HG03103 (cell line): ENCODE results near the gene PRKAG2.
"Not testable (repeated sequence)": the region's sequence is repeated elsewhere in the genome, so short reads cannot be mapped to it uniquely, and the experiment has no call there.

ENCODE experiments used
- ATAC-seq: cut with Tn5 transposase; IDR thresholded peaks from one replicate; pipeline ENCODE4 v1.9.1; 2021; ENCODE audit warnings: low read depth; ENCODE audit not compliant: unreplicated experiment

PRKAG2 gene

DNA sequence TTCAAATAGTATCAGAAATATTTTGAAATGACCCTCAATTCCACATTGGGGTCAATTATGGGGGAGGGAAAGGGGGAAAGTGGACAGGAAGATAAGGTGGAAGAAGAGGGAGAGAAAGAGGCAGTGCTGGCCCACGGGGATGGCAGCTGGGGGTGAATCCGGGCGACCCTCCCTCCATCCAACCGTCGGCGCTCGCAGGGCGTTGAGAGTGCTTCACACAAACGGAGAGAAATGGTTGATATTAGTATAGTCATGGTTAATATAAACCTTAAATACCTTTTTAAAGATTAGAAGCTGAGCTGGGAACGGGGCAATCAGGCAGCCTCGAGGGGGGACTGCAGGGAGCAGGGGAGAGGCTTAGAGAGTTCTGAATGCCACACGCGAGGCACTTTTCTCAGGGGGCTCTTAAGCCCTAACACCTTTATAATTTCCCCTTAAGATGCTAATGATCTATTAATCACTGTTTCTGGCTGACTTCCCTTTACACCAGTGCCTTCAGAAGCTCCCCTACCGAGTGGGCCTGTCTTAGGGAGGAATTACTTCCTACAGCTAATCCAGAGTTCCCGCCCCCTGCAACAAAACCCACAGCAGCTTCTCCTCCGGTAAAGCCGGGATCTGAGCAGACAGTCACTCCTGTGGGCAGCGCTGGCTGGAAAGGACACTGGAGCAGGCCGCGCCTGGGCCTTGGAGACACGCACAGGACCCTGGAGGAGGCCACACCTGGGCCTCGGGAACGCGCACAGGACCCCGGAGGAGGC lies 39.5 kb downstream of the PRKAG2 start:
- no peak for ATAC-seq

- ATAC-seq, result no peak
These were observed 40.0 kb downstream of the PRKAG2 start for GRCh38 chr7:151836927-151837205.

DNA sequence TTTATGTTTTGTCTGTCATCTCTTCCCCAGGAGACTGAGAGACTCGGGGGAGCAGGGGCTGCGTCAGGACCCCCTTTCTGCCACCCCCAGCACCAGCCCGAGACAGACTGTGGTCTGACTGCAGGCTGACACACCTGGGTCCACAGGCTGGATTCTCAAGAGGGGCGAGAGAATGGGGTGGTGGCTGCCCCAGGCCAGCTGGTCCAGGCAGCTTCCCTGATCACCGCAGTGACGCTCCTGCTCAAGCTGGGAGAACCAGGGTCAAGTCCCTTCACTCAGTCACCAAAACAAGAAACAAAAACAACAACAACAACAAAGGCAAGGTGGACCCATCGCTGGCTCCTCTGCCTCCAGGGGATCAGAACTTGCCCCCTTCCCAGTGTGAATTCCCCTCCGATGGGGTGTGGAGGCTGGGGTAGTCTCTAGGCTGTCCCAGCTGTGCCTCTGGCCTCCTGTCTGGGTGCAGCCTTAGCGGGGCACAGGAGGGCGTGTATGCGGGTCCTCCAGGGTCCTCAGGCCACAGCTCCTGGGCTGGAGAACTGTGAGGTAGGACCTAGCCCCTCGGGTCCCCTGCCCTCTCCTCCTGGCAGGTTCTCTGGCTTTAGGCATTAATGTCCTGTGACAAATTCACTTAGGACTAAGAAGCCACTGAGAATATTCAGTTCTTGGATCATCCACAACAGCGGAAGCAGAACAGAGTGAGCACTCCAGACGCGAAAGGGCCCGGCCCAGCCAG lies 40.6 kb downstream of the PRKAG2 start:
- no peak for ATAC-seq

DNA sequence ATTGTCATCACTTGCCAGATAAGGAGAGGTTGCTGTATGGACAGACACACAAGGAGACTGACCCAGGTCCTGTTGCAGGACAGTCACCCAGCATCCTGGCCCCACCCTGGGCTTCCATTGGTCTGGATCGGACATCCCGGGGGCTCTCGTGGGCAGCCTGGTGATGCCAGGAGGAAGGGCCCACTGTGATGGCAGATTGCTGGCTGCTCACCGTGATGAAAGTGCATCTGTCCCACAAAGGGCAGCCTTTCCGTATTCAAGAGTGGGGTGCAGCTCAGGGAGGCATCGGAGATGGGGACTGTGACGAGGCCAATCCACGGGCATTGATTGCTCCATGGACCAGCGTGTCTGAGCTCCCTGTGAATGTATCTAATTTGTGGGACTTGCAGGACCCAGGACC lies 41.3 kb downstream of the PRKAG2 start:
- no peak for ATAC-seq

DNA sequence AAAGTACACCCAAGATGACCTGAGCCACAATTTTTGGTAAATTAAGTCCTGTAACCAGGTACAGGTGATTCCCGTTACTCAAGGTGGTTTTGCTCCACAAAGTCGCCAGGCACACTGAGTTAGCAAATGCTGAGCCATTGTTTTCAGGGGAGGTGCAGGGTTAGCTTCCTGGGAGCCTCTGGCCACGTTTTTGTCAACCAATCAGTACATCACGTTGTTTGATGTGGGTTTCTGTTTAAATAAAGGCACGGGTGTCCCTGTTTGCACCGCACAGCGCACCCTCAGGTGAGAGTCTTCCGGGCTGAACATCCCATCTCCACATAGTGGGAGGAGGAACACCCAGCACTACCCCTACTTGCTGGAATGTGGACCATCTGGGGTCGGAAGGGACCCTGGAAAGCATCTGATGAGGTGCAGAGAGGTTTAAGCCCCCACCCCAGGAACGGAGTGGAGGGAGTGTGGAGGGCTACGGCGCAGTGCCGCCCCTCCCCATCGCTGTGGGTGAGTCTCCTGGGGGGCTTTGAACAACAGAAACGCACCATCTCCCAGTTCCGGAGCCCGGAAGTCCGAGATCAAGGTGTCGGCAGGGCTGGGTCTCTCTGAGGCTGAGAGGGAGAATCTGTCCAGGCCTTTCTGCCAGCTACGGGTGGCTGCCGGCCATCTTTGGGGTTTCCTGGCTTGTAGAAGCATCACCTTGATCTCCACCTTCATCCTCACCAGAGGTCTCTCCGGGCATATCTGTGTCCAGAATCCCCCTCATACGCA lies 42.5 kb downstream of the PRKAG2 start:
- ATAC-seq, result no peak

- ATAC-seq, result no peak
These were observed 43.2 kb downstream of the PRKAG2 start for GRCh38 chr7:151833691-151834090.

GRCh38 chr7:151833213-151833651 lies 43.7 kb downstream of the PRKAG2 start:
- no peak for ATAC-seq

- ATAC-seq, result no peak
These were observed 44.3 kb downstream of the PRKAG2 start for GRCh38 chr7:151832656-151833055.

DNA sequence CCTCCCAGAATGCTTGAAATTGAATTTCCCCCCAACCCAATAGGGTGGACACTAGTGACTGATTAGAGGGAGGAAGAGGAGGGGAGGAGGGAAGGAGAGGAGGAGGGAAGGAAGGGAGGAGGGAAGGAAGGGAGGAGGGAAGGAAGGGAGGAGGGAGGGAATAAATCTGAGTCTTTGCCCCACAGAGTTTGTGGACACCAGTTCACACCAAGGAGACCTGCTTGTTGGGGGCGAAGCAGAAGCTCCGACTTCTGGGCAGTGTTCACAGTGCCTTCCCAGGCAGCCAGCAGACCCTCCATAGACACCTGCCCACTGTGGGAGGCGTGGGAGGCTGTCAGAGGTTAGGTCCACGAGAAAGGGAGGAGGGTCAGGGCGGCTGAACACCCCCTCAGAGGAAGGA lies 44.8 kb downstream of the PRKAG2 start:
- ATAC-seq, result no peak

DNA sequence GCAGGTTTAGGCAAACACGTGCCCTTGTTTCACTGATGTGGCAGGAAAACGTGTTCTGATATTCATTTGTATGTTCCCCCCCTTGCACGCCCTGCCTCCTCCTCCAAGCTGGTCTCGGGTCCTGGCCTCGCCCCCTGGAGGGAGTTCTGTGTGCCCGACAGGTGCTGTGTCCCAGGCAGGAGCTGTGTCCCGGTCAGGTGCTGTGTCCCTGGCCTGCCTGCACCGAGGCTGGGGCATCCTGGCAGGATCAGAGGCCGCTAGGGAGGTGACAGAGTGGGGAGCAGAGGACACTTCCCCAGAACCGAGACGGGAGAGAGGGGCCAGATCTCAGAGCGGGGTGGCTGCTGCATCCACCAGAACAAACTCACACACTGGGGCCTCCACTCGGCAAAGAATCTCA lies 45.3 kb downstream of the PRKAG2 start:
- no peak for ATAC-seq

DNA sequence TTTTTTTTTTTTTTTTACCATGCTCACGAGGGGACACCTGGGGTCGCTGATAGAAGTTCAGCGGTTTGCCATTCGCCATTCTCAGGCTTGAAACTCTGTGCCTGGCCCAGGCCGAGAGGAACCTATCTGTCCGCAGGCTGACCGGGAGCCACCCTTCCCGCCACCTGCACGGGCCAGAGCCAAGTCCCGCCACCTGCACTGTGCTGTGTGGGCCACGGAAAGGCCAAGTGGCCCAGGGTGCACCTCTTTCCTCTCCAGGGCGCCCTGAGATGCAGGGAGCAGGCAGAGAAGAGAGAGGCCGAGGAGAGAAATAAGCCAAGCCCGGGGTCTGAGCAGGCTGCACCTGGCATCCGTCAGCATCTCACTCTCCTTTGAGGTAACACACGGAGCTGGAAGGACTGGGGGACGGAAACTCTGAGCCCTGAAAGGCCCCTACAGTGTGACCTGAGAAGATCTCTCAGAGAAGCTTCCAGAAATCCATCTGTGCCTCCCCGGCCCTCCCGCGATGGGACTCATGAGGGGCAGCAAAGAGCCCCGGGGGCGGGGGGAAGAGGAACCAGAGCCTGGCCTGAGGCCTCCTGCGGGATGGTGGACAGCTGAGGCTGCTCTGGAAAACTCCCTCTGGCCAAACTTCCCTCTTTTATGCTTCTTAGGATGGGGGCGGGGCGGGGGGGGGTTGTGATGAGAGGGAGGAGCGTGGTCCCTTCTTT lies 46.6 kb downstream of the PRKAG2 start:
- no peak for ATAC-seq

GRCh38 chr7:151829707-151830106 lies 47.2 kb downstream of the PRKAG2 start:
- ATAC-seq, result no peak

DNA sequence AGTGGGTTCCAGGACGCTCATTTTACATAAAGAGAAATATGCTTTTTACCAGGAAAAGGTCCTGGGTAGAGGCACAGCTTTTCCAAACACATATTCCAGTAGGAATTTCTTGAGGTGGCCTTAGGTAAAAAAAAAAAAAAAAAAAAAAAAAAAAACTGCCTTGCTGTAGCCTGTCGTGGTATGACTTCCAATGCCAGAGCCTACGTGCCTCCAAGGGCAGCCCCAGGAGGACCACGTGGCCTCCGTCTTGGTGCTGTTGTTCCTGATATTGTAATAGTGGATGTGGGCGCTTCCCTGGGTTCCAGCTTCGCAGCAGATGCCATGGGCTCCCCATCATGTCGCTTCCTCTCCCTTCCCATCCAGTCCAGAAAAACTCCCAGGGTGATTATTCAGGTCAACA lies 49.3 kb downstream of the PRKAG2 start:
- no peak for ATAC-seq

DNA sequence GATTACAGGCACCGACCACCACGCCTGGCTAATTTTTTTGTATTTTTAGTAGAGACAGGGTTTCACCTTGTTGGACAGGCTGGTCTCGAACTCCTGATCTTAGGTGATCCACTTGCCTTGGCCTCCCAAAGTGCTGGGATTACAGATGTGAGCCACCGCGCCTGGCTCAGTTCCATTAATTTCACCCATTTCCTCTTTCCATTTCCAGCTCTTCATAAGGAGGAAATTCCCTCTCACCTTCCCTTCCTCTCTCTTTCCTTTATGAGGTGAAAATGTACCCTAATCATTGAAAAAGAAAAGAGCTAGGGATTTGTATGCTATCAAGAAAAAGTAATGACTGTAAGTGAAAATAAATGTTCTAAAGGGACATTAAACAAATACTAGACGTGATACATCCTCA lies 50.6 kb downstream of the PRKAG2 start:
- not testable (repeated sequence) for ATAC-seq

DNA sequence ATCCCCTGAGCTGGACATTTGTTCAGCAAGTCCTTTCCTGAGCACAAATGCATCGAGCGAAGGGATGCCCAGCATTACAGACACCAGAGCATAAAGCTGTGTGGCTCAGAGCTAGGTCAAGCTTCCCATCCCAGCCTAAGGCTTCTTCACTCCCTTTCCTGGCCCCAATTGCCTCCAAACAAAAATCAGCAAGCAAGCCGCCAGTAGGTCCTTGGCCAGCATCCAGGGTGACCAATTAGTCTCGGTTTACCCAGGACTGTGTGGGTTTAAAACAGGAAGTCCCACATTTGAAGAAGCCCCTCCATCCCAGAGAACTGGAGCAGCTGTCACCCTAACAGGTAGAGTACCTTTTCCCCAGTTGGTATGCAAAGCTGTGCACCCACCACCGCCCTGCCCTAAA lies 51.2 kb downstream of the PRKAG2 start:
- no peak for ATAC-seq

GRCh38 chr7:151824373-151824933 lies 52.5 kb downstream of the PRKAG2 start:
- no peak for ATAC-seq

DNA sequence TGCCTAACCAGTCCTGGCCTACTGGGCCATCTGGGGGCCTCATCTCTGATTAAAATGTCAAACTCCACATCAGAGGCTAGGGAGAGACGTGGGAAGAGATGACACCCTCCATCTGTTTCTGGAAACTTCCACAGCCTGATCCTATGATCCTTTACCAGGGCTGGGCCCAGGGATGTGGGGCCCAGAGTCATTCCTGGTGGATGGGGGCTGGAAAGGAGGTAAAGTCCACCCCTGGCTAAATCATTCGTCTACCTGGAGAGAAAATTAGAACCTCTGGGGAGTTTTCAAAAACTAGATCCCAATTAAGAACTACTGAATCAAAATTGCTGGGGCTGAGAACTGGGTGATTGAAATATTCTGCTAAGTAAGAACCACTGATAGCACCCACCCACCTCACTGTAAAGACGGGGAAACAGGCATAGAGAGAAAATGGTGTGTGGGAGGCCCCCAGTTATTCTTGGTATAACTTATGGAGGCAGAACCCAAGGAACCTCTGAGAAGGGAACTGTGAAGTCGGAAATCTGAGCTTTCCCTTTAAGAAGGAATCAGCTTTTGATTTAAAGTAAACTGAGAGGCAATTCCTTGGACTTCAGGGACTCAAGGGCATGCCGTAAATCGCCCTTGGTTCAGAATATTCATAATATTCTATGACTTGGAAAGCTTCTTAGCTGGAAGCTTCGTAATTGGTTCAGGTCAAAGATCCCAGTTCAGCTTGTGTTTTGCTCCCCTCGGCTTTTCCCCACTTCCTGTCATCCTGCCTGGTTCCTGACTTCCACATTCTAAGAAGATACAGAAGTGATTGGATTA lies 53.1 kb downstream of the PRKAG2 start:
- ATAC-seq, result no peak

DNA sequence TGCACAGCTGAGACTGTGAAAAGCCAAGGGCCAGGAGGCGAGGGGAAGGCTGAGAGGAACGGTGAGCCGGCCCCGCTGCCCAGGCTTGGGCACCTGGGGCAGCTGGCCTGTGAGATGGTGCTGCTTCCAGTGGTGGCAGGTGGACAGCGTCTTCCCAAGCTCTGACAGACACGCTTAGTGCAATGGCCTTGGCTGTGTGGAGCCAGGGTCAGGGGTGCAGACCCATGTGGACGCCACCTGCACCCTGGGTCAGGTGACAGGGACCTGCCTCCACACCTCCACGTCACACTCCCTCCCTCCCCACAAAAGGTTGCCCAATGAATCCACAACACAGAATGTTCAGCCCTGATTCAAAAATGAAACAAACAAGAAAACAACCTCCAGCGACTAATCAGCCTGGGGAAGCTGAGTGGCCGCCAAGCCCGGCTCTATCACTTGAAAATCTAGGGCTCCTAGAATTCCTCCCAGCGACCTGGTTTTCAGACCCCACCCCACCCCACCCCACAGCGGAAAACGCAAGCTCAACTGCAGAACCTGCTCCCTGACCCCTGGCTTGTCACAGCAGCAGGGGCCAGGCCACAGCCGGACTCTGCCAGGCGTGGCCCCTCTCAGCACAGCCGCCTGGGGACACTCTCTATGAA lies 54.3 kb downstream of the PRKAG2 start:
- no peak for ATAC-seq

DNA sequence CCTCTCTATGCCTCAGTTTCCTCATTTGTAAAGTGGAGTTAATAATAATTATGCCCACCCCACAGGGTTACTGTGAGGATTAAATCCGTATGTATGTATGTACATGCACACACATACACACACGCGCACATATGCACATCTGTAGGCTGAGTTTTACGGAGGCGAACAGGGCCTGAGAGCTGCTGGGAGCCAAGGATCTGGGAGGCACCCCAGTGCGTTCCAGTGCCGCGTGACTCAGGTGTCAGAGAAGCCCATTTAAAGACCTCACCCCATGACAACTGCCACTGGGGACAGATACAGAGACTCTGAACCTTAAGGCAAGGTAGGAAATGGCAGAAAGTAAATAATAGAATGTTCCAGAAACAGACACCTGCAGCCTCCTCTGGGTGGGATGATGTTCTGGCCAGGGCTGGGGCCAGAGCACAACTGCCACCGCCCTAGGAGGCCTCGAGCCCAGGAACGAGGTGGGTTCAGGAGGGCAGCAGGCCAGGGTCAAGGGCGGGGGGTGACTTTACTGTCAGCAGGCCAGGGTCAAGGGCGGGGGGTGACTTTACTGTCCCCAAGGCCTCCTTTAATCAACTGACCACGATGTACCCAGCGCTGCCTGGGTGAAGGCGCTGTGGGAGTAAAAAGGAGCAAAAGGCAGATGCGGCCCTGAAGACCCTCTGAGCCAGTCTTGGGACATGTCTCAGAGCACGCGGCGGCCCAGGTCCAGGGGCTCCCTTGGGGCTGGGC lies 54.9 kb downstream of the PRKAG2 start:
- ATAC-seq, result no peak
